HCT116 (cell line): ENCODE data around the gene HTRA2. TPM values are rescaled to one million over a fixed set of nuclear protein-coding genes. Genes with fewer than 3 reads are reported as not detected.

Source experiments
- ATAC-seq: fragments of 200-7000 bp; cut with Tn5 transposase; 2 replicates; pipeline ENCODE4 v1.9.1; 2020; ENCODE audit warnings: mild to moderate bottlenecking, moderate library complexity
- BruUV-seq: library from RNA; stranded (reverse); fragments of 400-500 nt; replicated peaks from 2 replicates; lab custom pipeline; 2021; lab: Mats Ljungman, UMichigan
- CTCF ChIA-PET: fragments of 300-600 bp; sonication (Branson Sonifier 250); formaldehyde crosslinking; loops from one replicate; lab custom pipeline; 2021; ENCODE audit warnings: antibody characterized with exemption; lab: Charles Lee
- POLR2A ChIA-PET: fragments of 300-600, 350-600 bp; sonication (Branson Sonifier 250); formaldehyde crosslinking; loops from one replicate; lab custom pipeline; 2021; ENCODE audit warnings: antibody characterized with exemption; lab: Charles Lee
- RAD21 ChIA-PET, 2 experiments: fragments of 300-600 bp; sonication (Branson Sonifier 250); formaldehyde crosslinking; loops; one replicate each; lab custom pipeline; 2023; ENCODE audit warnings: low total read pairs in 2 of 2; ENCODE audit not compliant: uncharacterized antibody in 2 of 2, unreplicated experiment in 2 of 2, low non-redundant PET in 1 of 2; lab: Charles Lee
- DNase-seq: peaks from one replicate; pipeline ENCODE4 v3.0.0-alpha.2; 2010; ENCODE audit warnings: low read depth, low spot score
- H2AFZ ChIP-seq: fragments of 200-600 bp; shearing (Covaris generic), sonication (generic); 2 replicates; pipeline ENCODE4 v1.6.1; 2017; ENCODE audit warnings: low read depth, mixed run types, mixed read lengths, antibody characterized with exemption, low read length; ENCODE audit not compliant: poor library complexity, severe bottlenecking
- H3K27ac ChIP-seq: 2 replicates; pipeline ENCODE4 v1.5.1; 2012; ENCODE audit warnings: low read depth, low read length
- H3K27me3 ChIP-seq: fragments of 200-600 bp; sonication (generic); 2 replicates; pipeline ENCODE4 v1.6.1; 2016; ENCODE audit warnings: mixed run types, low read length, mixed read lengths; ENCODE audit not compliant: insufficient read depth
- H3K36me3 ChIP-seq, 2 experiments: fragments of 200-500 bp in 1 of 2; fragments of 200-600 bp in 1 of 2; sonication (Bioruptor generic) in 1 of 2; sonication (generic) in 1 of 2; 2 replicates each; pipeline versions ENCODE4 v1.5.1 to v1.6.1; 2014 to 2016; ENCODE audit warnings: low read length in 2 of 2, inconsistent platforms in 1 of 2, mixed read lengths in 1 of 2, mixed run types in 1 of 2; ENCODE audit not compliant: insufficient read depth in 2 of 2, control insufficient read depth in 1 of 2
- H3K4me1 ChIP-seq, 2 experiments: fragments of 200-600 bp in 1 of 2; sonication (generic) in 1 of 2; 2 replicates each; pipeline versions ENCODE4 v1.5.1 to v1.6.1; 2012 to 2017; ENCODE audit warnings: low read length in 2 of 2, inconsistent platforms in 1 of 2, mild to moderate bottlenecking in 1 of 2, mixed read lengths in 1 of 2, mixed run types in 1 of 2, moderate library complexity in 1 of 2; ENCODE audit not compliant: insufficient read depth in 2 of 2, control insufficient read depth in 1 of 2
- H3K4me2 ChIP-seq: fragments of 200-600 bp; sonication (generic); 2 replicates; pipeline ENCODE4 v1.6.1; 2017; ENCODE audit warnings: mixed run types, low read length, mixed read lengths
- H3K4me3 ChIP-seq, 2 experiments: fragments of 200-600 bp in 1 of 2; sonication (generic) in 1 of 2; replicated peaks in 1 of 2; 2 replicates each; pipeline ENCODE4 v1.5.1; 2011 to 2016; ENCODE audit warnings: low read length in 2 of 2, control low read depth in 1 of 2, low read depth in 1 of 2, mild to moderate bottlenecking in 1 of 2, mixed read lengths in 1 of 2, mixed run types in 1 of 2
- H3K79me2 ChIP-seq: fragments of 200-600 bp; sonication (generic); 2 replicates; pipeline ENCODE4 v1.6.1; 2017; ENCODE audit warnings: mild to moderate bottlenecking, mixed run types, low read length, moderate library complexity, mixed read lengths; ENCODE audit not compliant: insufficient read depth
- H3K9ac ChIP-seq: fragments of 200-600 bp; sonication (generic); 2 replicates; pipeline ENCODE4 v1.6.1; 2016; ENCODE audit warnings: low read length, mixed read lengths
- H3K9me2 ChIP-seq: fragments of 200-600 bp; sonication (generic), shearing (Covaris generic); 2 replicates; pipeline ENCODE4 v1.6.1; 2017; ENCODE audit warnings: mixed run types, mild to moderate bottlenecking, moderate library complexity; ENCODE audit not compliant: insufficient read depth
- H3K9me3 ChIP-seq, 2 experiments: fragments of 200-500 bp in 1 of 2; fragments of 200-600 bp in 1 of 2; sonication (Bioruptor generic) in 1 of 2; sonication (generic) in 1 of 2; 2 replicates each; pipeline ENCODE4 v1.6.1; 2014 to 2017; ENCODE audit warnings: low read length in 2 of 2, mixed read lengths in 2 of 2, inconsistent platforms in 1 of 2, low read depth in 1 of 2, mild to moderate bottlenecking in 1 of 2, mixed run types in 1 of 2, moderate library complexity in 1 of 2; ENCODE audit not compliant: control insufficient read depth in 1 of 2, insufficient read depth in 1 of 2
- H4K20me1 ChIP-seq: fragments of 200-600 bp; sonication (generic), shearing (Covaris generic); 2 replicates; pipeline ENCODE4 v1.6.1; 2017; ENCODE audit warnings: mixed run types, mild to moderate bottlenecking, moderate library complexity; ENCODE audit not compliant: insufficient read depth
- intact Hi-C: fragments of 100-400 bp; cut with micrococcal nuclease; formaldehyde crosslinking; loops from 2 replicates; pipeline ENCODE4 v1.10.0; 2022
- total RNA-seq: library from RNA; stranded (reverse); gene quantifications from one replicate; pipeline ENCODE4 v1.2.1, GENCODE V29; 2021; ENCODE audit not compliant: unreplicated experiment
- TF ChIP-seq, protein P1 (sequence below), 3 experiments: fragments of 200-600 bp in 1 of 3; sonication (generic) in 1 of 3; IDR thresholded peaks in 2 of 3; conservative IDR thresholded peaks in 1 of 3; 2 replicates each; pipeline ENCODE4 v1.5.1; 2012 to 2017; ENCODE audit warnings: low read depth in 2 of 3, low read length in 2 of 3, antibody characterized with exemption in 1 of 3, borderline replicate concordance in 1 of 3, control low read depth in 1 of 3, mild to moderate bottlenecking in 1 of 3, mixed read lengths in 1 of 3, mixed run types in 1 of 3, moderate library complexity in 1 of 3; ENCODE audit not compliant: insufficient read depth in 1 of 3
- TF ChIP-seq, protein P2 (sequence below): IDR thresholded peaks from 2 replicates; pipeline ENCODE4 v1.6.1; 2011; ENCODE audit warnings: mild to moderate bottlenecking, low read length, moderate library complexity; ENCODE audit not compliant: insufficient replicate concordance; ENCODE audit errors: extremely low read depth

HTRA2 gene
- total RNA-seq, 1 experiment from 2014 or later = 36.2 TPM

DNA sequence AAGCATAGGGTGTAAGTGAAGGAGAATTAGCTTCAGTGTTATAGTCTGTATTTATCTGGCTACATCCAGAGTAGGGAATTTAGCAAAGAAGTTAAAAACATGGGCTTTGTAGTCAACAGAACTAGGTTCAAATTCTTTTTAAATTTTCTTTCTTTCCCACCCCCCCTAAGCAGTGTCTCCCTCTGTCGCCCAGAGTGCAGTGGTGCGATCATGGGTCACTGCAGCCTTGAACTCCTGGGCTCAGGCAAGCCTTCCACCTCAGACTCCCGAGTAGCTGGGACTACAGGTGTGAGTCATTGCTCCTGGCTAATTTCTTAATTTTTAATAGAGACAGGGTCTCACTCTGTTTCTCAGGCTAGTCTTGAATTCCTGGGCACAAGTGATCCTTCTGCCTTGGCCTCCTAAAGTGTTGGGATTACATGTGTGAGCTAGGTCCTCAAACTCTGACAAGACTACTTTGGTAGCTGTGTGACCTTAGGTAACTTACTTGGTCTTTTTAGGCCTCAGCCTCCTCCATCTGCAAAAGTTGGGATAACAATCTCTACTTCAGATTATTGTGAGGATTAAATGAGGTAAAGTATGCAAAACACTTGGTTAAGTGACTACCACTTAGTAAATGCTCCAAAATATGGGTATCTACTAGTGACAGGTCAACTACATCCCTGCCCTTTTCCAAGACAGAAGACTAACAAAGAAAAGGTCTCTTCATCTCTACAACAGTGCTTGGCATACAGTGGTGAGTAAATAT is 42.6 kb downstream of the HTRA2 start:
- H3K9me3 ChIP-seq = no peaks in the 10 kb centered on the region
- H3K36me3 ChIP-seq = peaks cover 0 to 2% of the 10 kb centered on the region in 2 experiments; a peak in 1 of 4 replicates
- no peak overlapping the region for H2AFZ ChIP-seq
- BruUV-seq = no TSS peak
- no peak for DNase-seq
- H3K9ac ChIP-seq = no peak overlapping the region
- TF ChIP-seq, protein P1, sequence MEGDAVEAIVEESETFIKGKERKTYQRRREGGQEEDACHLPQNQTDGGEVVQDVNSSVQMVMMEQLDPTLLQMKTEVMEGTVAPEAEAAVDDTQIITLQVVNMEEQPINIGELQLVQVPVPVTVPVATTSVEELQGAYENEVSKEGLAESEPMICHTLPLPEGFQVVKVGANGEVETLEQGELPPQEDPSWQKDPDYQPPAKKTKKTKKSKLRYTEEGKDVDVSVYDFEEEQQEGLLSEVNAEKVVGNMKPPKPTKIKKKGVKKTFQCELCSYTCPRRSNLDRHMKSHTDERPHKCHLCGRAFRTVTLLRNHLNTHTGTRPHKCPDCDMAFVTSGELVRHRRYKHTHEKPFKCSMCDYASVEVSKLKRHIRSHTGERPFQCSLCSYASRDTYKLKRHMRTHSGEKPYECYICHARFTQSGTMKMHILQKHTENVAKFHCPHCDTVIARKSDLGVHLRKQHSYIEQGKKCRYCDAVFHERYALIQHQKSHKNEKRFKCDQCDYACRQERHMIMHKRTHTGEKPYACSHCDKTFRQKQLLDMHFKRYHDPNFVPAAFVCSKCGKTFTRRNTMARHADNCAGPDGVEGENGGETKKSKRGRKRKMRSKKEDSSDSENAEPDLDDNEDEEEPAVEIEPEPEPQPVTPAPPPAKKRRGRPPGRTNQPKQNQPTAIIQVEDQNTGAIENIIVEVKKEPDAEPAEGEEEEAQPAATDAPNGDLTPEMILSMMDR (IDR thresholded peaks at IDR 0.05 in 2 of 3, conservative IDR thresholded peaks at IDR 0.05 in 1 of 3; ENCODE audit: borderline replicate concordance in 1 of 3, insufficient read depth in 1 of 3, low read depth in 2 of 3, low read length in 2 of 3) = peak in 2 of 3 experiments; percentile 33 to 42; a peak in 3 of 6 replicates
- TF ChIP-seq, protein P2, sequence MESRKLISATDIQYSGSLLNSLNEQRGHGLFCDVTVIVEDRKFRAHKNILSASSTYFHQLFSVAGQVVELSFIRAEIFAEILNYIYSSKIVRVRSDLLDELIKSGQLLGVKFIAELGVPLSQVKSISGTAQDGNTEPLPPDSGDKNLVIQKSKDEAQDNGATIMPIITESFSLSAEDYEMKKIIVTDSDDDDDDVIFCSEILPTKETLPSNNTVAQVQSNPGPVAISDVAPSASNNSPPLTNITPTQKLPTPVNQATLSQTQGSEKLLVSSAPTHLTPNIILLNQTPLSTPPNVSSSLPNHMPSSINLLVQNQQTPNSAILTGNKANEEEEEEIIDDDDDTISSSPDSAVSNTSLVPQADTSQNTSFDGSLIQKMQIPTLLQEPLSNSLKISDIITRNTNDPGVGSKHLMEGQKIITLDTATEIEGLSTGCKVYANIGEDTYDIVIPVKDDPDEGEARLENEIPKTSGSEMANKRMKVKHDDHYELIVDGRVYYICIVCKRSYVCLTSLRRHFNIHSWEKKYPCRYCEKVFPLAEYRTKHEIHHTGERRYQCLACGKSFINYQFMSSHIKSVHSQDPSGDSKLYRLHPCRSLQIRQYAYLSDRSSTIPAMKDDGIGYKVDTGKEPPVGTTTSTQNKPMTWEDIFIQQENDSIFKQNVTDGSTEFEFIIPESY = no peak
- H4K20me1 ChIP-seq = no peaks in the 10 kb centered on the region
- H3K27me3 ChIP-seq = no peaks in the 10 kb centered on the region
- no peak overlapping the region for H3K27ac ChIP-seq
- no peaks in the 10 kb centered on the region for H3K79me2 ChIP-seq
- 0 out of 2 replicates have a peak, but pooled peaks have one; percentile 62 for ATAC-seq
- no peak overlapping the region for H3K4me2 ChIP-seq
- ChIA-PET RAD21 (interaction anchor here in 1 of 2 experiments (0.8 kb wide), 1 partner anchor 39 kb away, joined by 3 read pairs; no protein-coding TSS in a partner anchor), POLR2A (no interaction called here), CTCF (no interaction called here)
- no peaks in the 10 kb centered on the region for H3K9me2 ChIP-seq
- no peak overlapping the region for H3K4me3 ChIP-seq
- intact Hi-C loops = no loop called here
- H3K4me1 ChIP-seq = peaks cover 0 to 3% of the 10 kb centered on the region in 2 experiments; a peak in 1 of 4 replicates
